CD4-positive, alpha-beta T cell treated with Interleukin-12 subunit alpha and Interleukin-12 subunit beta, for 1 hour (primary cell): ENCODE measurements around the gene RUSC1.
"Not testable (repeated sequence)": the region's sequence is repeated elsewhere in the genome, so short reads cannot be mapped to it uniquely, and the experiment has no call there.

Experiments used
- DNase-seq: peaks from one replicate; pipeline ENCODE4 v3.0.0-alpha.2; 2020

The RUSC1 gene

GRCh38 chr1:155320661-155321617 lies at the start of gene RUSC1:
Gene RUSC1 (plus strand): TSS chr1:155320894. CDS start chr1:155321774, 880 bp downstream.
- peak; percentile 73 for DNase-seq

- DNase-seq, result no peak
Measured at GRCh38 chr1:155272466-155273342, 48.0 kb upstream of the RUSC1 start.

- DNase-seq, result peak; percentile 94
Measured at GRCh38 chr1:155273343-155274245, 47.1 kb upstream of the RUSC1 start, which contains the start of gene CLK2. Gene CLK2 (minus strand): TSS chr1:155273504. CDS start chr1:155270977, 2,527 bp downstream.

- DNase-seq, result peak; percentile 96
Measured at GRCh38 chr1:155277070-155277901, 43.4 kb upstream of the RUSC1 start, which contains the start of gene HCN3. Gene HCN3 (plus strand): TSS chr1:155277463. CDS start chr1:155277591, 128 bp downstream.

- peak; percentile 77 for DNase-seq
Measured at GRCh38 chr1:155277902-155278688, 42.6 kb upstream of the RUSC1 start.

GRCh38 chr1:155278689-155279160 lies 42.0 kb upstream of the RUSC1 start:
- DNase-seq, result no peak

GRCh38 chr1:155279268-155279667 lies 41.4 kb upstream of the RUSC1 start:
- DNase-seq, result no peak

GRCh38 chr1:155282488-155283091 lies 38.1 kb upstream of the RUSC1 start:
- no peak for DNase-seq

GRCh38 chr1:155284476-155284875 lies 36.2 kb upstream of the RUSC1 start:
- no peak for DNase-seq

- DNase-seq, result no peak
Measured at GRCh38 chr1:155285063-155285462, 35.6 kb upstream of the RUSC1 start.

GRCh38 chr1:155285631-155286044 lies 35.1 kb upstream of the RUSC1 start:
- no peak for DNase-seq

- no peak for DNase-seq
Measured at GRCh38 chr1:155286544-155286943, 34.1 kb upstream of the RUSC1 start.

- no peak for DNase-seq
Measured at GRCh38 chr1:155287987-155288543, 32.6 kb upstream of the RUSC1 start.

- DNase-seq, result not testable (repeated sequence)
Measured at GRCh38 chr1:155291006-155291405, 29.7 kb upstream of the RUSC1 start.

GRCh38 chr1:155293086-155293749 lies 27.5 kb upstream of the RUSC1 start:
- DNase-seq, result no peak

GRCh38 chr1:155294520-155295182 lies 26.0 kb upstream of the RUSC1 start:
- DNase-seq, result no peak

- no peak for DNase-seq
Measured at GRCh38 chr1:155295183-155295941, 25.3 kb upstream of the RUSC1 start.

GRCh38 chr1:155295942-155296267 lies 24.8 kb upstream of the RUSC1 start:
- no peak for DNase-seq
